ENCODE results near the gene ALPL. TPM values are rescaled to one million over a fixed set of nuclear protein-coding genes. Genes with fewer than 3 reads are reported as not detected.
A peak's percentile ranks its signal among the peaks of the same experiment; 100 is the strongest.

Gene ALPL
- total and polyA plus RNA-seq, 9 of the 15 experiments (the other 6 are each of a cell fraction or from before 2014, with no cell fraction given), result 0.04 to 0.38 (median 0.18) TPM; not detected in 4

- ChIA-PET CTCF (ENCODE audit: low intra/inter-chr PET ratio) (interaction anchor here (0.6 to 0.7 kb wide), 2 partner anchors 165 to 226 kb away, joined by 3 read pairs; no protein-coding TSS in a partner anchor), POLR2A (interaction anchor here (0.6 to 1.4 kb wide), 2 partner anchors 56 to 249 kb away, joined by 3 to 5 read pairs; no protein-coding TSS in a partner anchor)
- no peaks in the 10 kb centered on the region for H3K9me3 ChIP-seq (replicated peaks; ENCODE audit: control insufficient read depth, insufficient read depth, low read depth, low read length)
- 0% methylated on average over 2 of the region's 2 CpGs for WGBS (ENCODE audit: insufficient coverage, low coverage, missing lambda C conversion rate)
- H2AFZ ChIP-seq (ENCODE audit: low read depth, low read length), result no peak overlapping the region
- H4K20me1 ChIP-seq (replicated peaks; ENCODE audit: control insufficient read depth, insufficient read depth, low read length), result peaks cover 12% of the 10 kb centered on the region; the same call in 1 of the 2 replicates
- H3K4me1 ChIP-seq (replicated peaks in 1 of 2; ENCODE audit: control insufficient read depth in 2 of 2, insufficient read depth in 2 of 2, low read length in 2 of 2), result peaks cover 0 to 14% of the 10 kb centered on the region in 2 experiments; a peak in 2 of 5 replicates
- no TSS peak for BruUV-seq (replicated peaks)
- no peak overlapping the region for H3K27ac ChIP-seq (ENCODE audit: extremely low read depth, low read depth, low read length)
- TF ChIP-seq ETS2 (tag; IDR thresholded peaks at IDR 0.05; ENCODE audit: borderline replicate concordance, poor library complexity, severe bottlenecking) (no peak), RBM25 (IDR thresholded peaks at IDR 0.05; ENCODE audit: low read depth, low read length, severe bottlenecking) (peak; percentile 26)
- H3K79me2 ChIP-seq (ENCODE audit: control insufficient read depth, insufficient read depth, low read length), result no peaks in the 10 kb centered on the region
- H3K27me3 ChIP-seq (ENCODE audit: control insufficient read depth in 2 of 2, insufficient read depth in 2 of 2, low read length in 2 of 2), result peaks cover 40 to 54% of the 10 kb centered on the region in 2 experiments; a peak in 4 of 5 replicates
- in situ Hi-C loops (cut with MboI), result no loop called here
- no peaks in the 10 kb centered on the region for H3K9me1 ChIP-seq (ENCODE audit: control insufficient read depth, insufficient read depth, low read length)
- H3K36me3 ChIP-seq (ENCODE audit: control insufficient read depth, insufficient read depth, low read length), result no peaks in the 10 kb centered on the region
- no peak for DNase-seq (ENCODE audit: extremely low read depth in 1 of 4, low spot score in 3 of 4)
- H3K9ac ChIP-seq (ENCODE audit: insufficient read depth in 1 of 2, low read depth in 2 of 2, low read length in 2 of 2), result no peak overlapping the region; a peak in 1 of 4 replicates
- intact Hi-C loops (cut with micrococcal nuclease), result loop anchor here (2.0 kb wide), 1 partner anchor 123 kb away; no protein-coding TSS in a partner anchor
- FAIRE-seq, result no peak
- ATAC-seq, result no peak
- H3K4me2 ChIP-seq (ENCODE audit: insufficient read depth, low read length), result no peak overlapping the region
- no peak overlapping the region for H3K4me3 ChIP-seq
Observed at GRCh38 chr1:21536218-21536617, 27.0 kb downstream of the ALPL start.

- no peak overlapping the region for H3K4me3 ChIP-seq
- peaks cover 15% of the 10 kb centered on the region; the same call in 1 of the 2 replicates for H4K20me1 ChIP-seq (replicated peaks; ENCODE audit: control insufficient read depth, insufficient read depth, low read length)
- no peaks in the 10 kb centered on the region for H3K9me1 ChIP-seq (ENCODE audit: control insufficient read depth, insufficient read depth, low read length)
- no peaks in the 10 kb centered on the region for H3K36me3 ChIP-seq (ENCODE audit: control insufficient read depth, insufficient read depth, low read length)
- BruUV-seq (replicated peaks), result no TSS peak
- no peaks in the 10 kb centered on the region for H3K9me3 ChIP-seq (replicated peaks; ENCODE audit: control insufficient read depth, insufficient read depth, low read depth, low read length)
- peaks cover 50 to 61% of the 10 kb centered on the region in 2 experiments for H3K27me3 ChIP-seq (ENCODE audit: control insufficient read depth in 2 of 2, insufficient read depth in 2 of 2, low read length in 2 of 2)
- DNase-seq (ENCODE audit: extremely low read depth in 1 of 4, low spot score in 3 of 4), result no peak
- intact Hi-C loops (cut with micrococcal nuclease) (loop anchor here (2.0 kb wide), 1 partner anchor 121 kb away; no protein-coding TSS in a partner anchor), in situ Hi-C loops (cut with MboI) (no loop called here)
- 9% methylated on average over 12 of the region's 12 CpGs for WGBS (ENCODE audit: insufficient coverage, low coverage, missing lambda C conversion rate)
- no peak overlapping the region for H2AFZ ChIP-seq (ENCODE audit: low read depth, low read length)
- H3K9ac ChIP-seq (ENCODE audit: insufficient read depth in 1 of 2, low read depth in 2 of 2, low read length in 2 of 2), result no peak overlapping the region; a peak in 1 of 4 replicates
- ChIA-PET CTCF (ENCODE audit: low intra/inter-chr PET ratio) (no interaction called here), POLR2A (interaction anchor here (0.6 to 1.1 kb wide), 3 partner anchors 11 to 786 kb away, joined by 3 to 4 read pairs (median 3); no protein-coding TSS in a partner anchor)
- peaks cover 0 to 14% of the 10 kb centered on the region in 2 experiments; a peak in 2 of 5 replicates for H3K4me1 ChIP-seq (replicated peaks in 1 of 2; ENCODE audit: control insufficient read depth in 2 of 2, insufficient read depth in 2 of 2, low read length in 2 of 2)
- no peak overlapping the region for H3K4me2 ChIP-seq (ENCODE audit: insufficient read depth, low read length)
- H3K79me2 ChIP-seq (ENCODE audit: control insufficient read depth, insufficient read depth, low read length), result no peaks in the 10 kb centered on the region
- no peak for FAIRE-seq
- ATAC-seq, result no peak
- no peak overlapping the region for H3K27ac ChIP-seq (ENCODE audit: extremely low read depth, low read depth, low read length)
- TF ChIP-seq MTA2 (IDR thresholded peaks at IDR 0.05; ENCODE audit: low read depth), result no peak
- TF ChIP-seq PATZ1 (CRISPR knock-in tag; IDR thresholded peaks at IDR 0.05; ENCODE audit: borderline replicate concordance), result no peak
- no peak for TF ChIP-seq VEZF1 (CRISPR knock-in tag; IDR thresholded peaks at IDR 0.05)
- no peak for TF ChIP-seq ZNF134 (CRISPR knock-in tag; conservative IDR thresholded peaks at IDR 0.05)
- TF ChIP-seq TEAD4 (IDR thresholded peaks at IDR 0.05; ENCODE audit: low read length), result no peak
- no peak for TF ChIP-seq TEAD4 (CRISPR knock-in tag; IDR thresholded peaks at IDR 0.05; ENCODE audit: borderline replicate concordance)
- TF ChIP-seq ZNF740 (CRISPR knock-in tag; IDR thresholded peaks at IDR 0.05), result peak; percentile 79
- no peak for TF ChIP-seq ZNF740 (tag; IDR thresholded peaks at IDR 0.05)
Observed at GRCh38 chr1:21537511-21537931, 28.3 kb downstream of the ALPL start.
